GM04503 (cell line): ENCODE results near the gene ADGRG3.
A peak's percentile ranks its signal among the peaks of the same experiment; 100 is the strongest.
"Not testable (repeated sequence)": the region's sequence is repeated elsewhere in the genome, so short reads cannot be mapped to it uniquely, and the experiment has no call there.

Source experiments
- DNase-seq: peaks from one replicate; pipeline ENCODE4 v3.0.0-alpha.2; 2012; ENCODE audit warnings: low read depth

The ADGRG3 gene

DNA sequence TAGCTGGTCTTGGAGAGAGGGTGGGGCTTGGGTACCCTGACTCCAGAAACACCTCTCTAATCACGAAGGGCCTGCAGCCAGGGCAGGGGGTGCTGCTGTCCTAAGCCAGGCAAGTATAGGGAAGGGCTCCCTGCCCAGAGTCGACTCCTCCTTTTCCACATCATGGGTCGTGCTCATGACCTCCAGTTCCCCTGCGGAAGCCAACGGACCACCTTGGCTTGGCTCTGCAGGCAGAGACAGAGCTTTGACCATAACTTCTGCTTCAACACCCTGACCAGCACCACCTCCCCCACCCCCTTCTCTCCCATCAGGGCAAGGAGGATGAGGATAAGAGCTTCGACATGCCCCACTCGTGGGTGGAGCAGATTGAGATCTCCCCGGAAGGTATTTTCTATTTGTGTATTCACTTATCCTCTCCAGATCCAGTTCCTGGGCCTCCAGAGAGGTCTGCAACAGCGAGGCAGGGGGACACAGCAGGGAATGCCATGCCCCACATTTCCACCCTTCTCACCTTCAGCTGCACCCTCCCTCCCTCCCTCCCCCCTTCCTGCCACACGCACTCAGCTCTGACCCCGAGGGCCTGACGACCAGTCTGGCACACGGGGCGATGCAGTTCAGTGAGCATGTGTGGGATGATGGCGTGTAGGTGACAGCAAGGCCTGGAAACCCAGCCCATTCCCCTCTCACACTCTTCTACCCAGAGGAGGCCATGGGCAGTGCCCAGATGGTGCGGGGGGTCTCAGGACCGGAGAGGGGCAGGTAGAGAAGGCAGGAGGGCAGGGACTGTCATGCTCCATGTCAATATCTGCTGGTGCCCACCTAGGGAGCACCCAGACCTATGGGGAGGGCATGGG is 53.5 kb downstream of the ADGRG3 start:
- DNase-seq = no peak

DNA sequence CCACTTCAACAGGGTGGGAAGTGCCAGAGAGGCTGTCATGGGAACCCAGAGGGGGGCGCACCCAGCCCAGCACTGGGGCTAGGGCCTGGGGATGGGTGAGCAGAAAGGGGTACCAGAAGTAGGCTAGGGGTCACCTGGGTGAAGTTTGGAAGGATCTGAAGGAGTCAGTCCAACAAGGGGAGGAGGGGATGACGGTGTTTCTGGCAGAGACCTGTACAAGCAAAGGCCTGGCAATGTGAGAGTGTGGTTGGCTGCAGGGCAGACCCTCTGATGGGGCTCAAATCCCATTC is 54.0 kb downstream of the ADGRG3 start:
- no peak for DNase-seq

DNA sequence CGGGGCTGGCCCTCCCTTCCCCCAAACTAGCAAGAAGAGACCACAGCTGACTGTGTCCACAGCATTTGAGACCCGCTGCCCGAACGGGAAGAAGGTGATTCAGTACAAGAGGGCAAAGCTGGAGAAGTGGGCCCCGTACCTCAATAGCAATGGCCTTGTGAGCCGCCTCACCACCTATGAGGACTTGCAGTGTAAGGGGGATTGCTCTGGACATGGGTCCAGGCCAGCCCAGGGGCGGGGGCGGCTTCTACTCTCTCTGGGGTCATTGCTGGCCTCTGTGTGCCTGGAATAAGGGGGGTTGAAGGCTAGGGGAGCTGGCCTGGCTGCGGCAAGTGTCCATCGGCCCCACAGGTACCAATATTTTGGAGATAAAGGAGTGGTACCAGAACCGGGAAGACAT is 54.5 kb downstream of the ADGRG3 start:
- no peak for DNase-seq

DNA sequence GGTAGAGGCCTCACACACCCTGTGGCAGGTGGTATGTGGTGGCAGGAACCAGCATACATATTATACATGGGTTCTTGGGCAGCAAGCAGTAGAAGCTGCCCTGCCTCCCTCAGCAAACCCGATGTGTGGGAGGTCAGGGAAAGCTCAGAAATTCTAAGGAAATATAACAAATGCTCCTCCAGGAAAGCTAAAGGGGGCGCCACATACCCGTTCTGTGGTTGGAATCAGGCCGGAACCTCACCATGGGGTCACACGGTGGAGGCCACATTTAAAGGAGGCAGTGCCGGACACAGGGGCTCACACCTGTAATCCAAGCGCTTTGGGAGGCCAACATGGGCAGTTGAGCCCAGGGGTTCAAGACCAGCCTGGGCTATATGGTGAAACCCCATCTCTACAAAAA is 55.1 kb downstream of the ADGRG3 start:
- no peak for DNase-seq

DNA sequence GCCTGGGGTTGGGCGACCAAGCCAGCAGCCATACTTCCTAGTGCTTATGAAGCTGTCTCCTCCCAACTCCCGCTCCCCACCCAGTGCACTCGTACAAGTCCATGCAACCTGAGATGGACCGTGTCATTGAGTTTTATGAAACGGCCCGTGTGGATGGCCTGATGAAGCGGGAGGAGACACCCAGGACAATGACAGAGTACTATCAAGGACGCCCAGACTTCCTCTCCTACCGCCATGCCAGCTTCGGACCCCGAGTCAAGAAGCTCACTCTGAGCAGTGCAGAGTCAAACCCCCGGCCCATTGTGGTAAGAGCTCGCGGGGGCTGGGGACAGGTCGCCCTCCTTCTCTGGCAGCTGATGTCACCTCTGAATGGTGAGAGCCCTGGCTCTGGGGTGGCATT is 56.4 kb downstream of the ADGRG3 start:
- DNase-seq = no peak

DNA sequence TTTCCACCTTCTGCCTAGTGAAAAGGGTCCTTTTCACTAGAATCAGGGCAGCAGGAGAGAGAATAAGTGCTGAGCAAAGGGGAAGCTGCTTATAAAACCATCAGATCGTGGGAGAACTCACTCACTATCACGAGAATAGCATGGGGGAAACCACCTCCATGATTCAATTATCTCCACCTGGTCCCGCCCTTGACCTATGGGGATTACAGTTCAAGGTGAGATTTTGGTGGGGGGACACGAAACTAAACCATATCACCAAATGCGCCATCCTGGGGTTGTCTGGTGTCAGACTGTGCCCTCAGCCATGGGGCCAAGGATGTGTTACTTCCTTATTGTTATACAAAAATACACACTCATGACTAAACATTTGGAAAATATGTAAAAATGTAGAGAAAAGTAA is 57.0 kb downstream of the ADGRG3 start:
- DNase-seq = no peak

DNA sequence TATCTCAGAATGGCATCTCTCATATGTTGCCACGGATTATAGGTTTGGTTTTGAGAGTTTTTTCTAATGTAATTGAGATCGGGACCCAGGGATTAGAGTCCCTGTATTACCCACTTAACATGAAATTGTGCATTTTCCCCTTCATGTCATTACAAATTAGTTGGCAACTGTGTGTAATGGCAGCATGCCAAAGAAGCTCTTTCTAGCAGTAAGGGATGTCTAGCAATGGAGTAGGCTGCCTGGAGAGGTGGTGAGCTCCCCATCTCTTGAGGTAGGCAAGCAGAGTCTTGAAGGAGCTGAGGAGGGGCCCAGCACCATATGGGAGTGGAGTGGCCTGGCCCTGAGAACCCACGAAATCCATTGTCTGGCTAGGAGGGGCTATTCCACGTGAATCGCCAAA is 57.4 kb downstream of the ADGRG3 start:
- no peak for DNase-seq

GRCh38 chr16:57725976-57726375 is 57.9 kb downstream of the ADGRG3 start:
- DNase-seq = no peak

DNA sequence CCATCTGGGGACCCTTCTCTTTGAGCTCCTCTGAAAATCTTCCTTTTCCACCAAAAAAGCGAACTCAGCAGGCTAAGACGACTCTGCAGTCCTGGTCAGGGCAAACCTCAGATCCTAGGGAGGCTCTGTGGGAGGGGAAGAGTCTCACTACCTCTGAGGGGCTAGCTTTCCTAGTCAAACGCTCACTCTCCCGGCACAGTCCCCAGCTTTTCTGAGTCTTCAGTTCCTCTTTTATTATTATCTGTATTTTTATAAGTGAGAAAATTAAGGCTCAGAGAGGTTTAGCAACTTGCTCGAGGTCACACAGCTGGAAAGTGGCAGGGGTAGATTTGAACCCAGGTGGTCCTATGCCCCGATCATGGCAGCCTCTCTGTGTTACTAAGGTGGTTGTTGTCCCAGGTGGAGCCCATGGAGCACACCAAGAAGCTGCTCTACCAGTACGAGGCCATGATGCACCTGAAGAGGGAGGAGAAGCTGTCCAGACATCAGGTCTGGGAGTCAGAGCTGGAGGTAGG is 58.4 kb downstream of the ADGRG3 start:
- no peak for DNase-seq

GRCh38 chr16:57727610-57728009 is 59.5 kb downstream of the ADGRG3 start:
- no peak for DNase-seq

DNA sequence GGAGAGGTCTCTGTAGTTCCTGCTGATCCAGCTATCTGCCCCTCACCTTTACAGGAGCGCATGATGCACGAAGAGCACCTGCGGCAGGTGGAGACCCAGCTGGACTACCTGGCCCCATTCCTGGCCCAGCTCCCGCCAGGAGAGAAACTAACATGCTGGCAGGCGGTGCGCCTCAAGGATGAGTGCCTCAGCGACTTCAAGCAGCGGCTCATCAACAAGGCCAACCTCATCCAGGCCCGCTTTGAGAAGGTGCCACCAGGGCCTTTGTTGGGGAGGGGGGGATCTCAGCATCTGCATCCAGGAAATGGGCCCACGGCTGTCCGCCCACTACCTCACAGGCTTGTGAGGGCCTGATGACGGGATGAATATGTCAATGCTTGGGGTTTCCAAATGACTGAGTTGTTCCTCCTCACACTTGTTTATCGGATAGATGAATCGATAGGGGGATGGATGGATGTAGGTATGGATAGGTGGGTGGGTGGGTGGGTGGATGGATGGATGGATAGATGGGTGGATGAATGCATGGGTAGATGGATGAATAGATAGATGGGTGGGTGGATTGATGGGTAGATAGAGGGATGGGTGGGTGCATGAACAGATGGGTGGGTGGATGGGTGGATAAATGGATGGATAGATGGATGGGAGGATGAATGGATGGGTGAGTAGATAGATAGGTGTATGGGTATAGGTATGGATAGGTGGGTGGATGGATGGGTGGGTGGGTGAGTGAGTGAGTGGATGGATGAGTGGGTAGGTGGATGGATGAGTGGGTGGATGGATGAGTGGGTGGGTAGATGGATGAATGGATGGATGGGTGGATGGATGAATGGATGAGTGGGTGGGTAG is 60.5 kb downstream of the ADGRG3 start:
- DNase-seq = no peak

DNA sequence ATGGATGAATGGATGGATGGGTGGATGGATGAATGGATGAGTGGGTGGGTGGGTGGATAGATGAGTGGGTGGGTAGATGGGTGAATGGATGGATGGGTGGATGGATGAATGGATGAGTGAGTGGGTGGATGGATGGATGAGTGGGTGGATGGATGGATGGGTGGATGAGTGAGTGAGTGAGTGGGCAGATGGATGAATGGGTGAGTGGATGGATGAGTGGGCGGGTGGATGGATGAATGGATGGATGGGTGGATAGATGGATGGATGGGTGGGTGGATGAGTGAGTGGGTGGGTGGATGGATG is 61.0 kb downstream of the ADGRG3 start:
- DNase-seq = no peak

DNA sequence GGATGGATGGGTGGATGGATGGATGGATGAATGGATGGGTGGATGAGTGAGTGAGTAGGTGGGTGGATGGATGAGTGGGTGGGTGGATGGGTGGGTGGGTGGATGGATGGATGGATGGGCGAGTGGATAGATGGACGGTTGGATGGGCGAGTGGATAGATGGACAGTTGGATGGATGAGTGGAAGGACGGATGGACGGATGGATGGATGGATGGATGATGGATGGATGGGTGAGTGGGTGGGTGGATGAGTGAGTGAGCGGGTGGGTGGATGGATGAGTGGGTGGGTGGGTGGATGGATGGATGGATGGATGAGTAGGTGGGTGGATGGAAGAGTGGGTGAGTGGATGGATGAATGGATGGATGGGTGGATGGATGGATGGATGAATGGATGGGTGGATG is 61.7 kb downstream of the ADGRG3 start:
- DNase-seq = not testable (repeated sequence)

- no peak for DNase-seq
Observed at GRCh38 chr16:57730771-57731730, 62.9 kb downstream of the ADGRG3 start.

- peak; percentile 83 for DNase-seq
Observed at GRCh38 chr16:57732037-57732436, 63.9 kb downstream of the ADGRG3 start.

GRCh38 chr16:57732714-57733113 is 64.6 kb downstream of the ADGRG3 start:
- no peak for DNase-seq

DNA sequence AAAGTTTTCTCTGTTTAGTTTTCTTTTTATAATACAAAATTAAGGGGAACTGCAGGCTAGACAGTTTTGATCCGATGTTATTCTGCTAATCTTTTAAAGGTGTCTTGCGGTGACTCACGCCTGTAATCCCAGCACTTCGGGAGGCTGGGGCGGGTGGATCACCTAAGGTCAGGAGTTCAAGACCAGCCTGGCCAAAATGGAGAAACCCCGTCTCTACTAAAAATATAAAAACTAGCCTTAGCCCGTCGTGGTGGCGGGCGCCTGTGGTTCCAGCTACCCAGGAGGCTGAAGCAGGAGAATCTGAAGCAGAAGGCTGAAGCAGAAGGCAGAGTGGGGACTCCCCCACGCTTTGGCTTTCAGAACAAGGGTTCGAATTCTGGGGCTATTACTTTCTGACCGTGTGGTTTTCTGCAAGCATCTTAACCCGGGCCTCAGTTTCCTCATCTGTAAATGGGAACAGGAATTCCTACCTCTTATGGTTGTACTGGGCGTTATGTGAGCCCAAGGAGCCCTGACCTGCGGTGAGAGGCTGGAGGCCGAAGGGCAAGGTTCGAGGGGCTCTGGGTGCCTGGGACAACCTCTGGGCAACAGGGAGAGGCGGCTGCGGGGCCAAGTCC is 66.3 kb downstream of the ADGRG3 start:
- no peak for DNase-seq

DNA sequence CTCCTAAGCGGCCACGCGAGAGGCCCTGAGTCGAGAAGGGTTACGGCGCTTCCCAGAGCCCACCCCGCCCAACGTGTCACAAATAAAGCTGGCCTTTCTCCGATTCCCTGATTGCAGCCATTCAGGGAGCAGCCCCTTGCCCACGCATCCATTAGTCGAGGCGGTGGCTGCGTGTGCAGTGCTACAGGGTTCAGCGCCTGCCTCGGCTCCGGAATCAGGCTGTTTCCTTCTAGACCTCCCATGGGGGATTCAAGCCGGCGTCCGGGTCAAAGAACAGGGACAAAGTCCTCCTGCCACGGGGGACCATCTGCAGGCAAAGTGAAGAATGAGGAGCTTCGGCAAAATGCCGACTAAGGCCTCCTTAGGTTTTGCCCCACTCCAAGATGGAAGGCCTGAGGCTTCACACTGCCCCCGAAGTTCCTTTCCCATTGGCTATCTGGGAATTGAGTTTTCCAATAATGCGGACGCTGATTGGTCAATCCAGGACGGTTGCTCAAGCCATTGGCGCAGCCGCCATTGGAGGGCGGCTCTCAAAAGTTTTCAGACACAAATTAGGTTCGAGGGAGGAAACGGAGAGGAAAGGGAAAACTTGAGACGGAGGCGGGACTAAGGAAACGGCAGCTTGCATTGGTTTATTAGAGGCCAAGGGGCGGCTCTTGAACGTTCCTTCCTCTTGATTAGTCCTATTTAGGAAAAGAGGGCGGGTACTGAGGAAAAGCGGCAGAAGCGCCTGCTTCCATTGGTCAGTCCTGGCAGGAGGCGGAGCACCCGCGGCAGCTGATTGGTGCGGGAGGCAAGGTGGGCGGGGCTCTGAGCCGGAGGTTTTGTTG is 67.0 kb downstream of the ADGRG3 start:
- DNase-seq = peak; percentile 100

DNA sequence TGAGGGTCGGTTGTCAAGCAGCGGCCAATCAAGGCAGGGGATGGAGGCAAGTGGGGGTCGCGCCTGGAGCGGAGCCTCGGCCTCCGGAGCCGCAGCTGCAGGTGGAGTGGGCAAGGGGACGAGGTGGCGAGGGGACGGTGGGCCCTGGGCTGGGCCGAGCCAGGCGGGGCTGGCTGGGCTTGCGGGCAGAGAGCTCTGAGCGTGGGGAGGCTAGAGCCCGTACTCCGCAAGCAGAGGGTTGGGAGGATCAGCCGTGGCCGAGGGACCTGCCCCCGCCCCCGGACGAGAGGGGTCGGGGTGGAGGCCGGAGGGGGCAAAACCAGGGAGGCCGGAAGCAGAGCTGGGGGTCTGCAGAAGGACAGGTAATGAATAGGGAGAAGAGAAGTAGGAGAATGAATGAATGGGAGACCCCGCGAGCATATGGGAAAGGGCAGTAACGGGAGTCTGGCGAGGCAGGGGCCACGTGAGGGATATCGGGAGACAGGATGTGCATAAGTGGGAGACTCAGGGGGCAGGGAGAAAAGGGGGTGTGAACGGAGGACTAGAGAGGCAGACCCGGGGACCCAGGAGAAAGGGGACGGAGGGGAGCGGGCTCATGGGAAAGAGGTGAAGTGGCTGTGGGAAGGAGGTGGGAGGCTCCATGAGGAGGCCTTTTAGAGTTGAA is 67.8 kb downstream of the ADGRG3 start, which contains the start of gene KATNB1:
Gene KATNB1, plus strand, starts transcription at position 16 of the 664 bp plus-strand sequence. CDS start 1,474 bp downstream, outside the sequence.
- no peak for DNase-seq
